NT2/D1 (cell line): ENCODE data around the gene PEAK1.

ENCODE experiments used
- DNase-seq: peaks from one replicate; pipeline ENCODE4 v3.0.0-alpha.2; 2011; ENCODE audit warnings: low read depth, low spot score
- H3K27me3 ChIP-seq: 2 replicates; pipeline ENCODE4 v1.6.0; 2011; ENCODE audit warnings: mild to moderate bottlenecking; ENCODE audit not compliant: insufficient read length, insufficient read depth
- H3K36me3 ChIP-seq: 2 replicates; pipeline ENCODE4 v1.6.1; 2011; ENCODE audit warnings: mild to moderate bottlenecking, low read length, mixed read lengths; ENCODE audit not compliant: insufficient read depth, insufficient read length
- H3K4me1 ChIP-seq: 2 replicates; pipeline ENCODE4 v1.5.1; 2011; ENCODE audit not compliant: insufficient read depth, insufficient read length
- H3K4me3 ChIP-seq: 2 replicates; pipeline ENCODE4 v1.5.1; 2011; ENCODE audit warnings: low read depth; ENCODE audit not compliant: insufficient read length
- H3K9ac ChIP-seq: 2 replicates; pipeline ENCODE4 v1.6.0; 2011; ENCODE audit warnings: low read depth; ENCODE audit not compliant: insufficient read length
- H3K9me3 ChIP-seq: 2 replicates; pipeline ENCODE4 v1.5.1; 2011; ENCODE audit warnings: mild to moderate bottlenecking, low read length; ENCODE audit not compliant: insufficient read depth
- SUZ12 ChIP-seq: IDR thresholded peaks from 2 replicates; pipeline ENCODE4 v1.6.1; 2011; ENCODE audit not compliant: insufficient read length, insufficient read depth; ENCODE audit errors: extremely low read depth
- YY1 ChIP-seq: IDR thresholded peaks from 2 replicates; pipeline ENCODE4 v1.6.1; 2011; ENCODE audit not compliant: insufficient read length, insufficient read depth
- ZNF274 ChIP-seq: IDR thresholded peaks from 2 replicates; pipeline ENCODE4 v1.6.1; 2011; ENCODE audit warnings: mild to moderate bottlenecking, low read depth, low read length

PEAK1 gene

DNA sequence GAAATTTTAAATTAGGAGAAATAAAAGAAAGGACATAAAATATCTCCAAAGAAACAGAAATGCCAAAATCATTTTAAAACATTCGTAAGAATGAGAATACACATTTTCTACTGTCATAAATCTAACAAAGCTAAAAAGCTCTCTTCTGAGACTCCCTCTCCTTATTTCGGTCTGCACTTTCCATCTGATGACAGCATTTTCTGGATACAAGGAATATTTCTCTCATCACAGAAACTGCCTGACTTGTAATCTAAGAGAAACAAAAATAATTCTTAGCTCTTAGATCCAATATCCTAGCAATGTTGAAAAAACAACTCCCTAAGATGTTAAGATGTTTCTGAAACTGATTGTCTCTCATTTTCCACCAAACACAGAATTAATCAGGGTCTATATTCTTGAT lies 93.5 kb downstream of the PEAK1 start:
- no peak for TF ChIP-seq SUZ12
- no peak for TF ChIP-seq YY1
- TF ChIP-seq ZNF274 = no peak
- no peak overlapping the region for H3K4me3 ChIP-seq
- H3K9ac ChIP-seq = no peak overlapping the region
- H3K27me3 ChIP-seq = no peaks in the 10 kb centered on the region
- H3K9me3 ChIP-seq = no peaks in the 10 kb centered on the region
- no peak for DNase-seq
- H3K36me3 ChIP-seq = no peaks in the 10 kb centered on the region
- H3K4me1 ChIP-seq = no peaks in the 10 kb centered on the region

DNA sequence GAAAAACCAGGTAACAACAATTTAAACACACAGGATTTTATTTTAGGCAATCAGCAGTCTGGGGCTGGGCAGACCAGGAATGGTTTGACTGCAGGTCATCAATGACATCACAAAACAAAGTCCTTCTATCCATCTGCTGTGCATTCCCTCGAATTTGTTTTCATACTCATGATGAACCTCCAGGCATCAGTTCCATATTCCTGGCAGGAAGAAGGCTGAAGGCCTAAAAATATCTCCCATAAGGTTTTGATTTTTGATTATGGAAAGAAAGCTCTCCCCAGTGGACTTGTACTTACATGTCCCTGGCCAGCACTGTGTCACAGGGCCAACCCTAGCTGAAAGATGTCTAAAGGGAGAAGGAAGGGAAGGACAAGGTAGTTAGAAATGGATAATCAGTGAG lies 107.4 kb downstream of the PEAK1 start:
- Histone ChIP-seq H3K27me3 (no peaks in the 10 kb centered on the region), H3K4me3 (no peak overlapping the region), H3K9ac (no peak overlapping the region), H3K9me3 (no peaks in the 10 kb centered on the region), H3K36me3 (no peaks in the 10 kb centered on the region), H3K4me1 (no peaks in the 10 kb centered on the region)
- no peak for TF ChIP-seq SUZ12
- no peak for TF ChIP-seq ZNF274
- TF ChIP-seq YY1 = no peak
- DNase-seq = no peak

DNA sequence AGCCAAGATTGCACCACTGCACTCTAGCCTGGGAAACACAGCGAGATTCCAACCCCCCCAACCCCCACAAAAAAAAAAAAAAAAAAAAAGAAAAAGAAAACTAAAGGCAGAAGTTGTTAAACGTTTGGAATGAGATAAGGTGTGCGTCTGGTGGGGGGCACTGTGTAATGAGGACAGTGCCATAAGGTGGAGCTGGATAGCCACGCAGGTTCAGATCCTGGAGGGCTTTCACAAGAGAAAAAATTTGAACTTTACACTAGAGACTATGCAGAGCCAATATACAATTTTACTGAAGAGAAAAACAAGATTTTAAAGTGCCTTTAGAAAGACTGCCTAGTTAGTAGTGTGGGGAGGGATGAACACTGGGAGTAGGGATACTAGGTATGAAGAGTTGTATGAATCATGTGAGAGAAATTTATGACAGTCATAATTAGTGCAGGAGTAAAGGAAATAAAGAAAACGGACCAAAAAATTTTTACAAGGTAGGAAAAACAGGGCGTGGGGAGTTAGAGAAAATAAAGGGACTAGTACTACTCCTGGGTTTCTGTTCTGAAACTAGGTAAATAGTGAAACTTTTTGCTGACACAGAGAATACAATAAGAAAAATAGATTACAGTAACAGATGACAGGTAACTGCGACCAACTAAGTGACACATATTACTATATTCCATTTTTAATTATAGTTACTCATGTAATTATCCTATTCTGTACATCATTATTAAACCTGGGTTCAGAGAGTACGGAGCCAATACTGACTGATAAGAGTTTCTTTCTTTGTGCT lies 108.1 kb downstream of the PEAK1 start:
- no peak for DNase-seq
- Histone ChIP-seq H3K4me1 (no peaks in the 10 kb centered on the region), H3K4me3 (no peak overlapping the region), H3K9ac (no peak overlapping the region), H3K36me3 (no peaks in the 10 kb centered on the region), H3K27me3 (no peaks in the 10 kb centered on the region), H3K9me3 (no peaks in the 10 kb centered on the region)
- no peak for TF ChIP-seq YY1
- TF ChIP-seq SUZ12 = no peak
- no peak for TF ChIP-seq ZNF274

DNA sequence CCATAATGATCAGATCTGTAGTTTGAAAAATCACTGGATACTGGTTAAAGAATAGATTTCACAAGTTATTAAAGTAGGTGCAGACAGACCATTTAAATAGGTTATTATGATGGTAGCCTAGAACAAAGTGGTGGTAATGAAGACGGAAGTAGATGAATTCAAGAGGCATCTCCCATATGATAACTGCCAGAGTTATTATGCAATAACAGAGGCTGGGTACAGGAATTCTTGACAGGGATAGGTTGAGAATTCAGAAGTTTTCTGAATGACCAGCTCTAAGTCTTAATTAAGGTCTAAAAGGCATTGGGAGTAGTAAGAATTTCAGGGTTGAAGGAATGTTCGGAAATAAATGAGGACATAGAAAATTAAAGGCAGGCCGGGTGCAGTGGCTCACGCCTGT lies 108.9 kb downstream of the PEAK1 start:
- no peak for TF ChIP-seq SUZ12
- TF ChIP-seq ZNF274 = no peak
- no peak for TF ChIP-seq YY1
- H3K36me3 ChIP-seq = no peaks in the 10 kb centered on the region

DNA sequence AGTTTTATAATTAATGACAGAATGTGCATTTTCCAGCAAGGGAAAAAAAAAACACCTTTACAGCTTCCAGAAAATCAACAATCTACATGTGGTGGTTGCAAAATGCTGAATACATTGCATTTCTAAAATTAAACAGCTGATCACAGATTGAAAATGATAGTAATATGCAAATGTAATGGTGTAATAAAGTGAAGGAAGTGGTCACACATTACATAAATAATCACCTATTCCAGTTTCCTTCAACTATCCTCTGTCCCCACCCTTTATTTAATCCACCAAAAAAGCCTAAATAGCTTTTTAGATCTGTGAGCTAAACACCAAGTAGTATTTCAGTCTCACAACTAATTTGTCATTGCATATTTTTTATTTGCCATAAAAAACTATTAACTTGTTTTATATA lies 110.5 kb downstream of the PEAK1 start:
- no peak overlapping the region for H3K9ac ChIP-seq

More for the DNA sequence above, 108.9 kb downstream of the PEAK1 start:
- H3K4me1 ChIP-seq = no peaks in the 10 kb centered on the region
- H3K9me3 ChIP-seq = no peaks in the 10 kb centered on the region
- no peak overlapping the region for H3K4me3 ChIP-seq
- H3K27me3 ChIP-seq = no peaks in the 10 kb centered on the region
- DNase-seq = no peak
- no peak overlapping the region for H3K9ac ChIP-seq

DNA sequence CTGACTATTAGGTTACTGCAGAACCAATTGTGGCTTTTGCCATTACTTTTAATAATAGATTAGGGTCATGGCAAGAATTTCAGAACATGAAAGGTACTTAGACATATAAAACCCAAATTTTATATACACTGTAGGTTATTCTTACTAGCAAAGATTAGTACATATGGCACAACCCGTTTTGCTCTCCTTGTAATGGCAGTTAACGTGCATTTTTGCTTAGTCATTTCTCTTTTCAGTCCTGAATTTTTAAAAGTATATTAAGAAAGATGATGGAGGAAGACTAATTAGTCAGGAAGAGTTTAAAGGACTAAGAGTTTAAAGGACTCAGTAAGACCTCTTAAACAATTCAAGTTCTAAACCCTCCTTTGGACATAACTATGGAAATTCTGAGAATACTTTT lies 114.0 kb downstream of the PEAK1 start:
- Histone ChIP-seq H3K4me1 (no peaks in the 10 kb centered on the region), H3K9ac (no peak overlapping the region), H3K36me3 (no peaks in the 10 kb centered on the region), H3K9me3 (no peaks in the 10 kb centered on the region), H3K4me3 (no peak overlapping the region), H3K27me3 (no peaks in the 10 kb centered on the region)
- no peak for TF ChIP-seq SUZ12
- no peak for TF ChIP-seq YY1
- TF ChIP-seq ZNF274 = no peak
- no peak for DNase-seq

More for the DNA sequence above, 110.5 kb downstream of the PEAK1 start:
- no peak for DNase-seq
- no peak for TF ChIP-seq YY1
- no peak for TF ChIP-seq ZNF274
- TF ChIP-seq SUZ12 = no peak
- Histone ChIP-seq H3K27me3 (no peaks in the 10 kb centered on the region), H3K4me3 (no peak overlapping the region), H3K4me1 (no peaks in the 10 kb centered on the region), H3K9me3 (no peaks in the 10 kb centered on the region), H3K36me3 (no peaks in the 10 kb centered on the region)

DNA sequence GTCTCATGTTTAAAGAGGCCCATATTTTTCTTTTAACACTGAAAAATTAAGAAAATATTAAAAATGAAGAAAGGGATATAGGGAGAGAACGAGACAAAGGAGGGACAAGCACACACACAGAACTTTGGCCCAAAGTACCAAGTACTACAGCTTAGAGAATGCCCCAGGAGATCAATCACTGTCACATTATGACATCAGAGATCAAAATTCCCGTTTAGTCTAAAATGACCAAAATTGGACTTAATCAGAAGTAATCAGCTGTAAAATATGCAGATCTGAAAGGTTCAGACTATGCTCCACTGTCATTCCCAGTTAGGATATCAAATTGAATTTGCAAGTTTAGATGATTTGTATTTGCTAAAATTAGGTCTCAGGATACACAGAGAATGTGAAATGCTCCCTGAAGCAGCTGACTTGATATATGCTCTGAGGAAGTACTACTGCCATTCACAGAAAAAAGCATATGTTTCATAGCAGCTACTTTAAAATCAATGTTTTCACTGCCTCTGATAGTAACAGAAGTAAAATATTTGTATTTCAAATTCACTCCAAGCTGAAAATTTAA lies 123.0 kb downstream of the PEAK1 start:
- H3K4me1 ChIP-seq = no peaks in the 10 kb centered on the region
- no peak for TF ChIP-seq ZNF274
- TF ChIP-seq SUZ12 = no peak
- no peak for TF ChIP-seq YY1
- no peak for DNase-seq
- H3K27me3 ChIP-seq = no peaks in the 10 kb centered on the region
- no peaks in the 10 kb centered on the region for H3K9me3 ChIP-seq
- H3K9ac ChIP-seq = no peak overlapping the region
- no peaks in the 10 kb centered on the region for H3K36me3 ChIP-seq
- no peak overlapping the region for H3K4me3 ChIP-seq
